H1 (cell line): Measurements from ENCODE around the gene ATXN7. TPM values are rescaled to one million over a fixed set of nuclear protein-coding genes. Genes with fewer than 3 reads are reported as not detected.

Source experiments
- CTCF ChIA-PET: fragments of 300-600 bp; sonication (Branson Sonifier 250); formaldehyde crosslinking; loops from one replicate; lab custom pipeline; 2021; ENCODE audit not compliant: partially characterized antibody; lab: Charles Lee
- POLR2A ChIA-PET: fragments of 300-600 bp; sonication (Branson Sonifier 250); formaldehyde crosslinking; loops from one replicate; lab custom pipeline; 2021; ENCODE audit warnings: inconsistent platforms; ENCODE audit not compliant: partially characterized antibody; lab: Charles Lee
- DNase-seq, 2 experiments: peaks; one replicate each; pipeline versions ENCODE4 v3.0.0 to v3.0.0-alpha.2; 2010 to 2022; ENCODE audit warnings: low spot score in 2 of 2, low read depth in 1 of 2, mixed read lengths in 1 of 2
- FAIRE-seq: peaks from 2 replicates; lab custom pipeline; 2011; peaks lifted over from hg19 to GRCh38; lab: Jason Lieb, UNC
- H2AFZ ChIP-seq: 2 replicates; pipeline ENCODE4 v1.8.1; 2012; ENCODE audit warnings: low read length, inconsistent platforms
- H2AK5ac ChIP-seq: 2 replicates; pipeline ENCODE4 v1.6.1; 2013; ENCODE audit warnings: low read depth, low read length
- H2BK120ac ChIP-seq: replicated peaks from 2 replicates; pipeline ENCODE3; 2013; ENCODE audit warnings: low read depth, low read length, inconsistent platforms
- H2BK12ac ChIP-seq: 2 replicates; pipeline ENCODE4 v1.6.1; 2013; ENCODE audit warnings: low read depth, low read length
- H2BK15ac ChIP-seq: 2 replicates; pipeline ENCODE4 v1.6.1; 2013; ENCODE audit warnings: low read length
- H2BK20ac ChIP-seq: 2 replicates; pipeline ENCODE4 v1.6.1; 2013; ENCODE audit warnings: low read length
- H2BK5ac ChIP-seq: 2 replicates; pipeline ENCODE4 v1.6.1; 2013; ENCODE audit warnings: low read depth, low read length
- H3K14ac ChIP-seq: 2 replicates; pipeline ENCODE4 v1.6.1; 2013; ENCODE audit warnings: inconsistent platforms; ENCODE audit not compliant: insufficient read length
- H3K18ac ChIP-seq: 2 replicates; pipeline ENCODE4 v1.6.1; 2013; ENCODE audit warnings: low read length; ENCODE audit errors: extremely low read depth
- H3K23ac ChIP-seq: 2 replicates; pipeline ENCODE4 v1.6.1; 2013; ENCODE audit warnings: inconsistent platforms; ENCODE audit not compliant: insufficient read length
- H3K23me2 ChIP-seq: 2 replicates; pipeline ENCODE4 v1.6.1; 2013; ENCODE audit warnings: low read depth, low read length
- H3K27ac ChIP-seq: 2 replicates; pipeline ENCODE4 v1.6.1; 2011; ENCODE audit warnings: low read depth, low read length, inconsistent platforms
- H3K27me3 ChIP-seq, 4 experiments: replicated peaks in 1 of 4; 1 replicate in 1 of 4; 2 replicates in 3 of 4; pipeline versions ENCODE4 v1.6.1 to v1.8.1; 2011 to 2013; ENCODE audit warnings: low read length in 3 of 4, mild to moderate bottlenecking in 3 of 4, inconsistent platforms in 2 of 4, mixed read lengths in 2 of 4, moderate library complexity in 1 of 4; ENCODE audit not compliant: control insufficient read depth in 3 of 4, insufficient read depth in 3 of 4; ENCODE audit errors: extremely low read depth in 1 of 4
- H3K36me3 ChIP-seq, 4 experiments: 2 replicates each; pipeline versions ENCODE4 v1.6.1 to v1.8.1; 2011 to 2013; ENCODE audit warnings: mild to moderate bottlenecking in 4 of 4, low read length in 3 of 4, moderate library complexity in 2 of 4, control low read depth in 1 of 4, inconsistent platforms in 1 of 4; ENCODE audit not compliant: insufficient read depth in 4 of 4, control insufficient read depth in 2 of 4
- H3K4ac ChIP-seq: replicated peaks from 2 replicates; pipeline ENCODE3; 2013; ENCODE audit warnings: low read length, low read depth, mixed read lengths, inconsistent platforms; ENCODE audit not compliant: insufficient read length
- H3K4me1 ChIP-seq, 4 experiments: replicated peaks in 1 of 4; 1 replicate in 1 of 4; 2 replicates in 3 of 4; pipeline versions ENCODE4 v1.6.1 to v1.8.1; 2011 to 2013; ENCODE audit warnings: low read length in 3 of 4, inconsistent platforms in 2 of 4, mixed read lengths in 1 of 4; ENCODE audit not compliant: insufficient read depth in 4 of 4, control insufficient read depth in 3 of 4
- H3K4me2 ChIP-seq, 2 experiments: 2 replicates each; pipeline versions ENCODE4 v1.6.1 to v1.8.1; 2011 to 2013; ENCODE audit warnings: low read depth in 2 of 2, low read length in 2 of 2, control low read depth in 1 of 2, inconsistent platforms in 1 of 2, mild to moderate bottlenecking in 1 of 2; ENCODE audit not compliant: insufficient read depth in 1 of 2
- H3K4me3 ChIP-seq, 4 experiments: fragments of 200-600, 300-600 bp in 1 of 4; sonication (generic), shearing (Covaris generic), sonication (Bioruptor Twin) in 1 of 4; 2 replicates each; pipeline versions ENCODE4 v1.5.1 to v1.8.1; 2011 to 2016; ENCODE audit warnings: low read length in 4 of 4, low read depth in 3 of 4, control low read depth in 2 of 4, inconsistent platforms in 2 of 4, mild to moderate bottlenecking in 2 of 4, mixed read lengths in 1 of 4, moderate library complexity in 1 of 4; ENCODE audit not compliant: insufficient read depth in 2 of 4; ENCODE audit errors: extremely low read depth in 1 of 4
- H3K56ac ChIP-seq: replicated peaks from 2 replicates; pipeline ENCODE3; 2013; ENCODE audit warnings: low read depth, mild to moderate bottlenecking, mixed read lengths, low read length, inconsistent platforms; ENCODE audit not compliant: insufficient read length
- H3K79me1 ChIP-seq: 2 replicates; pipeline ENCODE4 v1.6.1; 2013; ENCODE audit warnings: low read depth, low read length, control low read depth
- H3K79me2 ChIP-seq, 2 experiments: 2 replicates each; pipeline versions ENCODE4 v1.6.1 to v1.8.1; 2012 to 2013; ENCODE audit warnings: low read length in 2 of 2, mild to moderate bottlenecking in 2 of 2, inconsistent platforms in 1 of 2; ENCODE audit not compliant: insufficient read depth in 2 of 2, control insufficient read depth in 1 of 2
- H3K9ac ChIP-seq, 4 experiments: replicated peaks in 1 of 4; 1 replicate in 1 of 4; 2 replicates in 3 of 4; pipeline versions ENCODE4 v1.6.1 to v1.8.1; 2011 to 2013; ENCODE audit warnings: low read depth in 3 of 4, low read length in 3 of 4, control low read depth in 2 of 4, mild to moderate bottlenecking in 2 of 4, moderate library complexity in 2 of 4, inconsistent platforms in 1 of 4; ENCODE audit errors: extremely low read depth in 1 of 4
- H3K9me3 ChIP-seq, 2 experiments: 2 replicates each; pipeline versions ENCODE4 v1.6.1 to v1.8.1; 2012 to 2013; ENCODE audit warnings: mild to moderate bottlenecking in 2 of 2, moderate library complexity in 2 of 2, control low read depth in 1 of 2, inconsistent platforms in 1 of 2, low read depth in 1 of 2, low read length in 1 of 2, mixed read lengths in 1 of 2; ENCODE audit not compliant: insufficient read depth in 2 of 2
- H4K20me1 ChIP-seq, 2 experiments: replicated peaks in 1 of 2; 2 replicates each; pipeline versions ENCODE3 to v1.8.1; 2011 to 2013; ENCODE audit warnings: inconsistent platforms in 2 of 2, low read length in 2 of 2, mild to moderate bottlenecking in 1 of 2; ENCODE audit not compliant: insufficient read depth in 2 of 2, control insufficient read depth in 1 of 2
- H4K5ac ChIP-seq: 2 replicates; pipeline ENCODE4 v1.6.1; 2013; ENCODE audit warnings: low read length, low read depth, mixed read lengths, inconsistent platforms; ENCODE audit not compliant: insufficient read length
- H4K8ac ChIP-seq: 2 replicates; pipeline ENCODE4 v1.8.0; 2013; ENCODE audit warnings: mild to moderate bottlenecking, moderate library complexity, low read length, inconsistent platforms; ENCODE audit not compliant: insufficient read depth; ENCODE audit errors: extremely low read depth
- H4K91ac ChIP-seq: replicated peaks from 2 replicates; pipeline ENCODE3; 2013; ENCODE audit warnings: low read length, mixed read lengths, inconsistent platforms; ENCODE audit not compliant: insufficient read length
- CHD2 ChIP-seq: IDR thresholded peaks from 2 replicates; pipeline ENCODE4 v1.6.1; 2012; ENCODE audit warnings: low read length, improper control_type of control experiment
- EP300 ChIP-seq, 2 experiments: IDR thresholded peaks; 1 replicate in 1 of 2; 2 replicates in 1 of 2; pipeline ENCODE4 v1.6.1; 2011 to 2012; ENCODE audit warnings: low read depth in 2 of 2, low read length in 2 of 2, mild to moderate bottlenecking in 2 of 2, borderline replicate concordance in 1 of 2, inconsistent platforms in 1 of 2, moderate library complexity in 1 of 2
- MAFK ChIP-seq: IDR thresholded peaks from 2 replicates; pipeline ENCODE4 v1.6.1; 2012; ENCODE audit warnings: low read depth, mild to moderate bottlenecking, improper control_type of control experiment, low read length
- SRF ChIP-seq: IDR thresholded peaks from 2 replicates; pipeline ENCODE4 v1.6.1; 2011; ENCODE audit warnings: mild to moderate bottlenecking, low read depth, low read length, moderate library complexity
- WGBS, 2 experiments: shearing (Covaris generic) in 1 of 2; methylation state at CpG; one replicate each; pipeline versions ENCODE4 v1.1.6 to v1.1.7; 2013 to 2015; ENCODE audit warnings: low lambda C conversion rate in 2 of 2, mixed read lengths in 2 of 2, inconsistent platforms in 1 of 2, low coverage in 1 of 2, missing lambda C conversion rate in 1 of 2; ENCODE audit not compliant: insufficient replicate concordance in 2 of 2, insufficient coverage in 1 of 2, insufficient read length in 1 of 2; ENCODE audit errors: extremely low coverage in 1 of 2, missing lambda C conversion rate in 1 of 2; 5-methylcytosine and 5-hydroxymethylcytosine counted together
- polyA plus RNA-seq, 7 experiments: library from polyadenylated mRNA; depleted of rRNA in 3 of 7; stranded (reverse) in 5 of 7; unstranded in 2 of 7; fragments of >200 nt in 5 of 7; fragments of 200-250 nt in 2 of 7; gene quantifications; 1 replicate in 5 of 7; 2 replicates in 1 of 7; 4 replicates in 1 of 7; pipeline versions ENCODE4 v1.2.1 to v1.2.3, GENCODE V29; 2011 to 2013; ENCODE audit warnings: missing spikeins in 2 of 7, mixed read lengths in 2 of 7
- total RNA-seq: library from RNA; stranded (reverse); fragmentation: NEBNext Ultra II Directional; extraction: Animal tissue kit (Norgen Biotek cat#: 25700); gene quantifications from 2 replicates; pipeline ENCODE4 v1.2.1, GENCODE V29; 2021

ATXN7 gene
- total and polyA plus RNA-seq, 2 of the 8 experiments (the other 6 are each of a cell fraction or from before 2014, with no cell fraction given) = 15.5 to 16.8 TPM

DNA sequence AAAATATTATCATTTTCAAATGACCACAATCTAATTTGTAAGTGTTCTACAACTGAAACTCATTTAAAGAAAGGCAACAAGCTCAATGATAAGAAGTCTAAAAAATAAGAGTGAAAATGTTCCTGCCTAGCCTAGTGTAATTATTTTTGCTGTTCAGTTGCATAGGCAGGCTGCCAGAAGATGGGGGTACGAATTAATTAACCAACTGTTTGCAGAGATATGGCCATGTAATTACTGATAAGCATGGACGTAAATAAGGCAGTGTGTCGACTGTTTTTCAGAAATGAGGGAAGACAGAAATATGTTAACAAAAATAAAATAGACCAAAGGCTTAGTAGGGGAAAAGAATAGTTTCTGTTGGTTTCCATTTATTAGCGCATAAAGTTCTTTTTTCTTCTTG is 73.3 kb downstream of the ATXN7 start:
- peaks cover 0 to 7% (median 6%) of the 10 kb centered on the region in 4 experiments; a peak in 3 of 7 replicates for H3K4me1 ChIP-seq
- 91% methylated on average over 4 of the region's 4 CpGs; no CpG with 5 or more reads in 1 of the 2 experiments for WGBS, 2 experiments
- H3K56ac ChIP-seq = no peak overlapping the region
- no peak overlapping the region for H2BK15ac ChIP-seq
- H4K5ac ChIP-seq = no peak overlapping the region
- H2BK12ac ChIP-seq = no peak overlapping the region
- no peak overlapping the region for H2BK5ac ChIP-seq
- FAIRE-seq (no peak), DNase-seq (no peak)
- TF ChIP-seq SRF (no peak), EP300 (IDR thresholded peaks at IDR 0.05; ENCODE audit: borderline replicate concordance in 1 of 2, low read depth in 2 of 2, low read length in 2 of 2) (no peak), CHD2 (no peak), MAFK (no peak)
- H3K79me1 ChIP-seq = no peaks in the 10 kb centered on the region
- H3K4me3 ChIP-seq = no peak overlapping the region
- no peak overlapping the region for H2AFZ ChIP-seq
- ChIA-PET CTCF (interaction anchor here (1.2 to 1.7 kb wide), 2 partner anchors 32 to 52 kb away, joined by 4 to 5 read pairs; no protein-coding TSS in a partner anchor), POLR2A (interaction anchor here (1.1 to 1.7 kb wide), 2 partner anchors 12 to 25 kb away, joined by 3 to 5 read pairs; partner anchors contain the start of gene SCAANT1)
- no peak overlapping the region; a peak in 1 of 7 replicates for H3K9ac ChIP-seq
- no peak overlapping the region for H3K27ac ChIP-seq
- H3K4me2 ChIP-seq = no peak overlapping the region
- peaks cover 2% of the 10 kb centered on the region in 2 experiments for H4K20me1 ChIP-seq
- H3K79me2 ChIP-seq = peaks cover 0 to 14% of the 10 kb centered on the region in 2 experiments; a peak in 2 of 4 replicates
- H2BK120ac ChIP-seq = no peak overlapping the region
- no peak overlapping the region for H2AK5ac ChIP-seq
- no peaks in the 10 kb centered on the region for H3K36me3 ChIP-seq
- H3K27me3 ChIP-seq = no peaks in the 10 kb centered on the region
- no peak overlapping the region for H3K4ac ChIP-seq
- H3K14ac ChIP-seq = no peak overlapping the region
- no peak overlapping the region for H3K23ac ChIP-seq
- no peaks in the 10 kb centered on the region for H3K23me2 ChIP-seq
- H3K18ac ChIP-seq = no peak overlapping the region
- no peak overlapping the region for H4K91ac ChIP-seq
- H3K9me3 ChIP-seq = no peaks in the 10 kb centered on the region
- no peak overlapping the region for H4K8ac ChIP-seq
- H2BK20ac ChIP-seq = no peak overlapping the region
